NT2/D1 (cell line): Measurements from ENCODE around the gene PSMD5.

ENCODE experiments used
- YY1 ChIP-seq: IDR thresholded peaks from 2 replicates; pipeline ENCODE4 v1.6.1; 2011; ENCODE audit not compliant: insufficient read length, insufficient read depth
- ZNF274 ChIP-seq: IDR thresholded peaks from 2 replicates; pipeline ENCODE4 v1.6.1; 2011; ENCODE audit warnings: mild to moderate bottlenecking, low read depth, low read length

GRCh38 chr9:120846906-120847305, 4.2 kb upstream of the PSMD5 start:
- TF ChIP-seq ZNF274 (no peak), YY1 (no peak)
